Peyer's patch (tissue), 4 donors: ENCODE measurements around the gene PSAPL1.

Source experiments
- CTCF ChIP-seq, 6 experiments: fragments of 450-650 bp in 4 of 6; fragments of 200-600 bp in 2 of 6; sonication (generic) in 1 of 6; IDR thresholded peaks; one replicate each; pipeline ENCODE4 v1.5.1; 2017 to 2019; ENCODE audit warnings: antibody characterized with exemption in 6 of 6, mild to moderate bottlenecking in 3 of 6, moderate library complexity in 1 of 6
- POLR2A ChIP-seq, 2 donors: fragments of 450-650 bp; IDR thresholded peaks; one replicate each; pipeline ENCODE4 v1.5.1; 2017; ENCODE audit warnings: antibody characterized with exemption in 2 of 2, mild to moderate bottlenecking in 2 of 2, moderate library complexity in 2 of 2

DNA sequence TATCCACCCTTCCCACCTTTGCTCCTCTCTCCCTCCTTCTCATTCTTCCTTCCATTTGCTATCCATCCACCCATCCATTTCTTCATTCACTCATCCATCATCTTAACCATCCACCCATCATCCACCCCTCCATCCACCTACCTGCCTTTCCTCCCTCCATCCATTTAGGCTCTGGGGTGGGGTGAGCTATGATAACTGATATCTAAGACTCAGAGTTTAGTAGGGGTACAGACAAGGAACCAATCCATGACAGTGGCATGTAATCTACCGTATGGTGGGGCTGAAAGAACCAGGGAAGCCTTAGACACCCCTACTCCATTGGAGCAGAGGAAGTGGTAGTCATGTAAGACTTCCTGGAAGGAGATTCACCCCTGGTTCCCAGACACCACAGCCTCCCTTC, 23.2 kb downstream of the PSAPL1 start:
- no peak for TF ChIP-seq CTCF (IDR thresholded peaks at IDR 0.05)
- no peak for TF ChIP-seq POLR2A (IDR thresholded peaks at IDR 0.05)
